ENCODE measurements around the gene AMPD1. TPM values are rescaled to one million over a fixed set of nuclear protein-coding genes. Genes with fewer than 3 reads are reported as not detected.
A peak's percentile ranks its signal among the peaks of the same experiment; 100 is the strongest.

AMPD1 gene
- total and polyA plus RNA-seq, 2 of the 13 experiments (the other 11 are each of a cell fraction or from before 2014, with no cell fraction given) = not detected

GRCh38 chr1:114720492-114720891, 25.1 kb upstream of the AMPD1 start:
- FAIRE-seq = peak; percentile 32
- peaks cover 11% of the 10 kb centered on the region for H3K79me2 ChIP-seq (ENCODE audit: insufficient read depth, low read length)
- no peak overlapping the region for H3K9ac ChIP-seq (ENCODE audit: insufficient read depth, low read depth, low read length)
- ChIA-PET POLR2A (interaction anchor here (1.3 kb wide), 1 partner anchor 35 kb away, joined by 4 read pairs; no protein-coding TSS in a partner anchor), CTCF (ENCODE audit: low intra/inter-chr PET ratio, low total read pairs) (no interaction called here)
- DNase-seq (ENCODE audit: low spot score) = peak; percentile 60
- peak overlapping the region; percentile 42 for H3K27ac ChIP-seq (ENCODE audit: extremely low read length, insufficient read depth, low read length)
- H3K36me3 ChIP-seq (replicated peaks in 1 of 2; ENCODE audit: control insufficient read depth in 1 of 2, insufficient read depth in 2 of 2, low read length in 2 of 2) = peaks cover 16 to 75% of the 10 kb centered on the region in 2 experiments
- H2AFZ ChIP-seq (ENCODE audit: low read length) = no peak overlapping the region
- in situ Hi-C loops (cut with HindIII; ENCODE audit: extremely low pct_ligation_motif_present, low pct_unique_long_range_greater_than_20kb) (no loop called here), intact Hi-C loops (cut with micrococcal nuclease; ENCODE audit: unreplicated experiment) (loop anchor here (5.0 kb wide), 1 partner anchor 268 kb away; no protein-coding TSS in a partner anchor)
- no peaks in the 10 kb centered on the region for H4K20me1 ChIP-seq (ENCODE audit: insufficient read depth, low read length)
- ATAC-seq = 0 out of 3 replicates have a peak, but pooled peaks have one; percentile 9
- H3K9me3 ChIP-seq (ENCODE audit: low read length) = no peaks in the 10 kb centered on the region
- H3K27me3 ChIP-seq (ENCODE audit: control insufficient read depth in 1 of 2, insufficient read depth in 2 of 2, low read length in 2 of 2) = no peaks in the 10 kb centered on the region; a peak in 1 of 5 replicates
- no peak overlapping the region; a peak in 1 of 6 replicates for H3K4me3 ChIP-seq (replicated peaks in 1 of 3; ENCODE audit: insufficient read depth in 1 of 3, low read depth in 2 of 3, low read length in 3 of 3)
- H3K4me1 ChIP-seq (ENCODE audit: insufficient read depth, low read length) = peaks cover 30% of the 10 kb centered on the region
- H3K4me2 ChIP-seq (ENCODE audit: low read depth, low read length) = no peak overlapping the region
- no TSS peak for BruUV-seq (replicated peaks)
- WGBS (ENCODE audit: low lambda C conversion rate) = 53% methylated on average over 4 of the region's 4 CpGs
- no peak for TF ChIP-seq ZNF253 (CRISPR knock-in tag; IDR thresholded peaks at IDR 0.05; ENCODE audit: borderline replicate concordance)
- no peak for TF ChIP-seq ZBTB21 (CRISPR knock-in tag; IDR thresholded peaks at IDR 0.05)
- 0 out of 2 replicates have a peak, but pooled peaks have one; percentile 23 for TF ChIP-seq MED1 (CRISPR knock-in tag; IDR thresholded peaks at IDR 0.05)
- no peak for TF ChIP-seq CHD4 (IDR thresholded peaks at IDR 0.05; ENCODE audit: borderline replicate concordance, low read length)
- TF ChIP-seq MAFG (CRISPR knock-in tag; IDR thresholded peaks at IDR 0.05) = no peak
- no peak for TF ChIP-seq TMF1 (CRISPR knock-in tag; IDR thresholded peaks at IDR 0.05; ENCODE audit: low read depth)
- TF ChIP-seq MIER2 (CRISPR knock-in tag; IDR thresholded peaks at IDR 0.05) = 0 out of 2 replicates have a peak, but pooled peaks have one; percentile 20
- no peak for TF ChIP-seq ZNF670 (CRISPR knock-in tag; IDR thresholded peaks at IDR 0.05; ENCODE audit: borderline replicate concordance)
- TF ChIP-seq TBP (CRISPR knock-in tag; IDR thresholded peaks at IDR 0.05) = no peak
- TF ChIP-seq, protein P1, sequence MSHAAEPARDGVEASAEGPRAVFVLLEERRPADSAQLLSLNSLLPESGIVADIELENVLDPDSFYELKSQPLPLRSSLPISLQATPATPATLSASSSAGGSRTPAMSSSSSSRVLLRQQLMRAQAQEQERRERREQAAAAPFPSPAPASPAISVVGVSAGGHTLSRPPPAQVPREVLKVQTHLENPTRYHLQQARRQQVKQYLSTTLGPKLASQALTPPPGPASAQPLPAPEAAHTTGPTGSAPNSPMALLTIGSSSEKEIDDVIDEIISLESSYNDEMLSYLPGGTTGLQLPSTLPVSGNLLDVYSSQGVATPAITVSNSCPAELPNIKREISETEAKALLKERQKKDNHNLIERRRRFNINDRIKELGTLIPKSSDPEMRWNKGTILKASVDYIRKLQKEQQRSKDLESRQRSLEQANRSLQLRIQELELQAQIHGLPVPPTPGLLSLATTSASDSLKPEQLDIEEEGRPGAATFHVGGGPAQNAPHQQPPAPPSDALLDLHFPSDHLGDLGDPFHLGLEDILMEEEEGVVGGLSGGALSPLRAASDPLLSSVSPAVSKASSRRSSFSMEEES (CRISPR knock-in tag; IDR thresholded peaks at IDR 0.05) = no peak
- TF ChIP-seq FOXA1 (IDR thresholded peaks at IDR 0.05) = no peak
- no peak for TF ChIP-seq FOXA1 (CRISPR knock-in tag; IDR thresholded peaks at IDR 0.05)
- TF ChIP-seq KMT2B (CRISPR knock-in tag; IDR thresholded peaks at IDR 0.05) = no peak
- TF ChIP-seq REPIN1 (CRISPR knock-in tag; IDR thresholded peaks at IDR 0.05; ENCODE audit: borderline replicate concordance, low read depth) = no peak
- no peak for TF ChIP-seq ZNF10 (CRISPR knock-in tag; IDR thresholded peaks at IDR 0.05; ENCODE audit: borderline replicate concordance, low read depth)
- TF ChIP-seq MAX (IDR thresholded peaks at IDR 0.05) = no peak
- TF ChIP-seq ZNF772 (CRISPR knock-in tag; IDR thresholded peaks at IDR 0.05) = no peak
- no peak for TF ChIP-seq MAF1 (CRISPR knock-in tag; IDR thresholded peaks at IDR 0.05; ENCODE audit: borderline replicate concordance)
- peak; percentile 29; the same call in 1 of the 2 replicates for TF ChIP-seq RXRB (CRISPR knock-in tag; IDR thresholded peaks at IDR 0.05; ENCODE audit: borderline replicate concordance)
- TF ChIP-seq, protein P2, sequence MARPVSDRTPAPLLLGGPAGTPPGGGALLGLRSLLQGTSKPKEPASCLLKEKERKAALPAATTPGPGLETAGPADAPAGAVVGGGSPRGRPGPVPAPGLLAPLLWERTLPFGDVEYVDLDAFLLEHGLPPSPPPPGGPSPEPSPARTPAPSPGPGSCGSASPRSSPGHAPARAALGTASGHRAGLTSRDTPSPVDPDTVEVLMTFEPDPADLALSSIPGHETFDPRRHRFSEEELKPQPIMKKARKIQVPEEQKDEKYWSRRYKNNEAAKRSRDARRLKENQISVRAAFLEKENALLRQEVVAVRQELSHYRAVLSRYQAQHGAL (CRISPR knock-in tag; IDR thresholded peaks at IDR 0.05; ENCODE audit: not compliant biosample characterization) = no peak
- no peak for TF ChIP-seq TCF7 (IDR thresholded peaks at IDR 0.05; ENCODE audit: low read depth)
- TF ChIP-seq ZNF333 (CRISPR knock-in tag; IDR thresholded peaks at IDR 0.05; ENCODE audit: borderline replicate concordance) = no peak
- TF ChIP-seq ZBTB8A (CRISPR knock-in tag; IDR thresholded peaks at IDR 0.05; ENCODE audit: borderline replicate concordance, low read depth) = no peak
- peak; percentile 45; the same call in 1 of the 2 replicates for TF ChIP-seq SALL1 (CRISPR knock-in tag; IDR thresholded peaks at IDR 0.05)
